COR-L47 (cell line): ENCODE measurements around the gene MDFIC.

ENCODE experiments used
- DNase-seq: peaks from one replicate; lab custom pipeline; 2025; lab: John Stamatoyannopoulos, UW

Gene MDFIC

GRCh38 chr7:114953724-114954123, 31.8 kb downstream of the MDFIC start:
- no peak for DNase-seq

GRCh38 chr7:114956702-114957101, 34.8 kb downstream of the MDFIC start:
- no peak for DNase-seq

- DNase-seq = no peak
Measured at GRCh38 chr7:114957444-114957843, 35.5 kb downstream of the MDFIC start.

- no peak for DNase-seq
Measured at GRCh38 chr7:114959931-114960330, 38.0 kb downstream of the MDFIC start.

GRCh38 chr7:114962441-114962840, 40.5 kb downstream of the MDFIC start:
- no peak for DNase-seq

GRCh38 chr7:114966156-114966555, 44.3 kb downstream of the MDFIC start:
- DNase-seq = no peak

GRCh38 chr7:114969096-114969495, 47.2 kb downstream of the MDFIC start:
- no peak for DNase-seq

- DNase-seq = no peak
Measured at GRCh38 chr7:114970308-114970707, 48.4 kb downstream of the MDFIC start.

- DNase-seq = no peak
Measured at GRCh38 chr7:114970732-114971131, 48.8 kb downstream of the MDFIC start.

- no peak for DNase-seq
Measured at GRCh38 chr7:114972567-114972966, 50.7 kb downstream of the MDFIC start.

GRCh38 chr7:114973147-114973546, 51.3 kb downstream of the MDFIC start:
- DNase-seq = no peak

GRCh38 chr7:114975401-114975800, 53.5 kb downstream of the MDFIC start:
- no peak for DNase-seq

GRCh38 chr7:114976666-114977065, 54.8 kb downstream of the MDFIC start:
- no peak for DNase-seq

GRCh38 chr7:114977277-114977676, 55.4 kb downstream of the MDFIC start:
- no peak for DNase-seq

GRCh38 chr7:114979388-114979787, 57.5 kb downstream of the MDFIC start:
- DNase-seq = no peak

- no peak for DNase-seq
Measured at GRCh38 chr7:114979803-114980507, 58.1 kb downstream of the MDFIC start.

- DNase-seq = no peak
Measured at GRCh38 chr7:114981323-114981722, 59.4 kb downstream of the MDFIC start.

GRCh38 chr7:114985116-114985715, 63.3 kb downstream of the MDFIC start:
- no peak for DNase-seq

- DNase-seq = no peak
Measured at GRCh38 chr7:114986190-114987180, 64.6 kb downstream of the MDFIC start.

GRCh38 chr7:114988026-114988425, 66.1 kb downstream of the MDFIC start:
- DNase-seq = no peak

- DNase-seq = no peak
Measured at GRCh38 chr7:114988755-114989375, 67.0 kb downstream of the MDFIC start.

GRCh38 chr7:114989531-114989930, 67.6 kb downstream of the MDFIC start:
- DNase-seq = no peak
